Natural killer cell treated with Interleukin-12 subunit alpha and Interleukin-12 subunit beta and Interleukin-15 and Interleukin-18, amount 100 ng/mL, for 72 hours (primary cell): ENCODE data around the gene GNG4. TPM values are rescaled to one million over a fixed set of nuclear protein-coding genes. Genes with fewer than 3 reads are reported as not detected.
A peak's percentile ranks its signal among the peaks of the same experiment; 100 is the strongest.
"Not testable (repeated sequence)": the region's sequence is repeated elsewhere in the genome, so short reads cannot be mapped to it uniquely, and the experiment has no call there.

Experiments used
- ATAC-seq, 2 donors: fragments of 150-1000 bp; cut with Tn5 transposase in 1 of 2; sonication (Bioruptor Pico), chemical (Tn5 transposase) in 1 of 2; 2 replicates each; pipeline ENCODE4 v1.10.0; 2021
- DNase-seq: peaks from one replicate; pipeline ENCODE4 v3.0.0; 2022; ENCODE audit warnings: low spot score
- H3K27ac Mint-ChIP-seq, 2 donors: 1 replicate in 1 of 2; 2 replicates in 1 of 2; pipeline ENCODE4 v1.8.0; 2022; ENCODE audit warnings: mixed read lengths in 2 of 2, mild to moderate bottlenecking in 1 of 2, moderate library complexity in 1 of 2
- H3K27me3 Mint-ChIP-seq, 2 donors: 1 replicate in 1 of 2; 2 replicates in 1 of 2; pipeline ENCODE4 v1.8.0; 2022; ENCODE audit warnings: mixed read lengths in 2 of 2
- H3K36me3 Mint-ChIP-seq: one replicate; pipeline ENCODE4 v1.8.0; 2022; ENCODE audit warnings: mixed read lengths
- H3K4me1 Mint-ChIP-seq, 2 donors: 1 replicate in 1 of 2; 2 replicates in 1 of 2; pipeline ENCODE4 v1.8.0; 2022; ENCODE audit warnings: low read depth in 2 of 2, mixed read lengths in 2 of 2, mild to moderate bottlenecking in 1 of 2
- H3K4me3 Mint-ChIP-seq: one replicate; pipeline ENCODE4 v1.8.0; 2022; ENCODE audit warnings: mixed read lengths
- H3K9me3 Mint-ChIP-seq: 2 replicates; pipeline ENCODE4 v1.8.0; 2022; ENCODE audit warnings: mixed read lengths
- total RNA-seq, 2 donors: library from RNA; stranded (reverse); gene quantifications; one replicate each; pipeline ENCODE4 v1.2.3, GENCODE V29; 2022

The GNG4 gene
- total RNA-seq, 2 donors from 2014 or later, result 0.19 TPM; not detected in 1

GRCh38 chr1:235599536-235599935, 50.0 kb downstream of the GNG4 start:
- no peaks in the 10 kb centered on the region for H3K9me3 Mint-ChIP-seq
- no peak overlapping the region for H3K27ac Mint-ChIP-seq
- DNase-seq, result no peak
- no peak for ATAC-seq
- H3K4me1 Mint-ChIP-seq, result no peaks in the 10 kb centered on the region
- peaks cover 0 to 3% of the 10 kb centered on the region in 2 donors for H3K27me3 Mint-ChIP-seq
- no peak overlapping the region for H3K4me3 Mint-ChIP-seq
- no peaks in the 10 kb centered on the region for H3K36me3 Mint-ChIP-seq

GRCh38 chr1:235597867-235598553, 51.6 kb downstream of the GNG4 start:
- no peak for ATAC-seq
- Mint-ChIP-seq H3K4me3 (no peak overlapping the region), H3K4me1 (peaks cover 6 to 8% of the 10 kb centered on the region in 2 donors)

GRCh38 chr1:235595079-235595478, 54.5 kb downstream of the GNG4 start:
- H3K36me3 Mint-ChIP-seq, result no peaks in the 10 kb centered on the region
- H3K27me3 Mint-ChIP-seq, result peaks cover 8 to 16% of the 10 kb centered on the region in 2 donors
- ATAC-seq (peak in 1 of 2 donors; percentile 28), DNase-seq (peak; percentile 0)
- no peaks in the 10 kb centered on the region for H3K9me3 Mint-ChIP-seq
- H3K27ac Mint-ChIP-seq, result no peak overlapping the region
- H3K4me3 Mint-ChIP-seq, result no peak overlapping the region
- H3K4me1 Mint-ChIP-seq, result peaks cover 6 to 8% of the 10 kb centered on the region in 2 donors

More at GRCh38 chr1:235597867-235598553, 51.6 kb downstream of the GNG4 start:
- Mint-ChIP-seq H3K9me3 (no peaks in the 10 kb centered on the region), H3K27me3 (peaks cover 0 to 6% of the 10 kb centered on the region in 2 donors), H3K36me3 (no peaks in the 10 kb centered on the region), H3K27ac (no peak overlapping the region)
- DNase-seq, result peak; percentile 13

GRCh38 chr1:235594281-235594895, 55.2 kb downstream of the GNG4 start:
- not testable (repeated sequence) for H3K4me3 Mint-ChIP-seq, H3K4me1 Mint-ChIP-seq, ATAC-seq, H3K9me3 Mint-ChIP-seq, H3K36me3 Mint-ChIP-seq, H3K27ac Mint-ChIP-seq
- H3K27me3 Mint-ChIP-seq, result peaks cover 8 to 19% of the 10 kb centered on the region in 2 donors
- peak; percentile 48 for DNase-seq

- H3K27ac Mint-ChIP-seq, result peak overlapping the region in 1 of 2 donors; percentile 33
- no peak overlapping the region for H3K4me3 Mint-ChIP-seq
- H3K27me3 Mint-ChIP-seq, result peaks cover 22 to 24% of the 10 kb centered on the region in 2 donors
- peaks cover 5% of the 10 kb centered on the region for H3K9me3 Mint-ChIP-seq
- H3K4me1 Mint-ChIP-seq, result peaks cover 13 to 19% of the 10 kb centered on the region in 2 donors
- no peak for ATAC-seq
- peaks cover 6% of the 10 kb centered on the region for H3K36me3 Mint-ChIP-seq
- peak; percentile 49 for DNase-seq
Measured at GRCh38 chr1:235588916-235589515, 60.6 kb downstream of the GNG4 start.

GRCh38 chr1:235588156-235588555, 61.4 kb downstream of the GNG4 start:
- Mint-ChIP-seq H3K9me3 (peaks cover 5% of the 10 kb centered on the region), H3K4me3 (no peak overlapping the region), H3K27me3 (peaks cover 22 to 25% of the 10 kb centered on the region in 2 donors), H3K4me1 (peaks cover 7 to 12% of the 10 kb centered on the region in 2 donors), H3K27ac (no peak overlapping the region), H3K36me3 (peaks cover 6% of the 10 kb centered on the region)
- DNase-seq (peak; percentile 22), ATAC-seq (no peak)

- Mint-ChIP-seq H3K36me3 (peaks cover 6% of the 10 kb centered on the region), H3K9me3 (peaks cover 5% of the 10 kb centered on the region), H3K4me1 (peaks cover 7 to 12% of the 10 kb centered on the region in 2 donors), H3K27ac (no peak overlapping the region), H3K27me3 (peaks cover 24 to 33% of the 10 kb centered on the region in 2 donors), H3K4me3 (no peak overlapping the region)
- DNase-seq, result no peak
- ATAC-seq, result peak in 1 of 2 donors; percentile 37
Measured at GRCh38 chr1:235586992-235587391, 62.6 kb downstream of the GNG4 start.

- peaks cover 6% of the 10 kb centered on the region for H3K36me3 Mint-ChIP-seq
- peaks cover 7 to 12% of the 10 kb centered on the region in 2 donors for H3K4me1 Mint-ChIP-seq
- H3K4me3 Mint-ChIP-seq, result no peak overlapping the region
- DNase-seq, result peak; percentile 13
- H3K27ac Mint-ChIP-seq, result no peak overlapping the region
- H3K9me3 Mint-ChIP-seq, result peaks cover 5% of the 10 kb centered on the region
- peaks cover 22 to 34% of the 10 kb centered on the region in 2 donors for H3K27me3 Mint-ChIP-seq
- ATAC-seq, result no peak
Measured at GRCh38 chr1:235586413-235586812, 63.2 kb downstream of the GNG4 start.

GRCh38 chr1:235584973-235585372, 64.6 kb downstream of the GNG4 start:
- ATAC-seq, result no peak
- H3K9me3 Mint-ChIP-seq, result peaks cover 5% of the 10 kb centered on the region
- H3K4me1 Mint-ChIP-seq, result peaks cover 7 to 12% of the 10 kb centered on the region in 2 donors
- no peak overlapping the region for H3K27ac Mint-ChIP-seq
- H3K36me3 Mint-ChIP-seq, result peaks cover 6% of the 10 kb centered on the region
- DNase-seq, result no peak
- H3K27me3 Mint-ChIP-seq, result peaks cover 20 to 32% of the 10 kb centered on the region in 2 donors
- no peak overlapping the region for H3K4me3 Mint-ChIP-seq

GRCh38 chr1:235583511-235584001, 66.0 kb downstream of the GNG4 start:
- peak; percentile 52 for DNase-seq
- Mint-ChIP-seq H3K27ac (no peak overlapping the region), H3K36me3 (peaks cover under 1% of the 10 kb centered on the region), H3K27me3 (peaks cover 18 to 32% of the 10 kb centered on the region in 2 donors), H3K4me1 (peaks cover 2 to 8% of the 10 kb centered on the region in 2 donors), H3K4me3 (no peak overlapping the region), H3K9me3 (peaks cover 3% of the 10 kb centered on the region)
- no peak for ATAC-seq

GRCh38 chr1:235582130-235582529, 67.5 kb downstream of the GNG4 start:
- no peaks in the 10 kb centered on the region for H3K36me3 Mint-ChIP-seq
- no peak for ATAC-seq

GRCh38 chr1:235579891-235580290, 69.7 kb downstream of the GNG4 start:
- DNase-seq, result peak; percentile 15
- Mint-ChIP-seq H3K36me3 (no peaks in the 10 kb centered on the region), H3K27ac (no peak overlapping the region), H3K27me3 (peaks cover 18 to 27% of the 10 kb centered on the region in 2 donors), H3K4me3 (no peak overlapping the region), H3K4me1 (no peaks in the 10 kb centered on the region), H3K9me3 (no peaks in the 10 kb centered on the region)
- no peak for ATAC-seq

More at GRCh38 chr1:235582130-235582529, 67.5 kb downstream of the GNG4 start:
- H3K27me3 Mint-ChIP-seq, result peaks cover 21 to 32% of the 10 kb centered on the region in 2 donors
- H3K4me1 Mint-ChIP-seq, result peaks cover 0 to 6% of the 10 kb centered on the region in 2 donors
- peak; percentile 28 for DNase-seq
- no peak overlapping the region for H3K4me3 Mint-ChIP-seq
- no peaks in the 10 kb centered on the region for H3K9me3 Mint-ChIP-seq
- H3K27ac Mint-ChIP-seq, result no peak overlapping the region

GRCh38 chr1:235575597-235575996, 74.0 kb downstream of the GNG4 start:
- Mint-ChIP-seq H3K4me3 (no peak overlapping the region), H3K36me3 (no peaks in the 10 kb centered on the region), H3K9me3 (no peaks in the 10 kb centered on the region), H3K27me3 (peaks cover 0 to 7% of the 10 kb centered on the region in 2 donors), H3K4me1 (no peaks in the 10 kb centered on the region), H3K27ac (no peak overlapping the region)
- DNase-seq, result peak; percentile 18
- no peak for ATAC-seq

- H3K4me3 Mint-ChIP-seq, result no peak overlapping the region
- ATAC-seq (no peak), DNase-seq (no peak)
- no peaks in the 10 kb centered on the region for H3K9me3 Mint-ChIP-seq
- H3K36me3 Mint-ChIP-seq, result no peaks in the 10 kb centered on the region
- H3K27ac Mint-ChIP-seq, result no peak overlapping the region
- no peaks in the 10 kb centered on the region for H3K4me1 Mint-ChIP-seq
- H3K27me3 Mint-ChIP-seq, result peaks cover 0 to 7% of the 10 kb centered on the region in 2 donors
Measured at GRCh38 chr1:235573880-235574279, 75.7 kb downstream of the GNG4 start.
